ENCODE measurements around the gene NDUFS3.

The NDUFS3 gene

GRCh38 chr11:47592251-47592650 lies 13.4 kb downstream of the NDUFS3 start:
- no peak for DNase-seq

GRCh38 chr11:47592970-47593369 lies 14.1 kb downstream of the NDUFS3 start:
- DNase-seq = no peak

- DNase-seq = no peak
Measured at GRCh38 chr11:47593492-47593933, 14.6 kb downstream of the NDUFS3 start.

GRCh38 chr11:47593934-47594855 lies 15.3 kb downstream of the NDUFS3 start, which contains the start of gene C1QTNF4:
TSS of gene C1QTNF4 (minus strand) at chr11:47594411. CDS start at chr11:47590810, 3,601 bp downstream.
- DNase-seq = no peak

- no peak for DNase-seq
Measured at GRCh38 chr11:47595029-47595428, 16.2 kb downstream of the NDUFS3 start.

- DNase-seq = no peak
Measured at GRCh38 chr11:47595967-47596366, 17.1 kb downstream of the NDUFS3 start.

GRCh38 chr11:47599902-47600301 lies 21.0 kb downstream of the NDUFS3 start:
- DNase-seq = no peak

GRCh38 chr11:47603295-47603694 lies 24.4 kb downstream of the NDUFS3 start:
- no peak for DNase-seq

- no peak for DNase-seq
Measured at GRCh38 chr11:47605921-47606320, 27.0 kb downstream of the NDUFS3 start.

- DNase-seq = no peak
Measured at GRCh38 chr11:47606731-47607130, 27.9 kb downstream of the NDUFS3 start.

GRCh38 chr11:47607380-47607779 lies 28.5 kb downstream of the NDUFS3 start:
- DNase-seq = no peak

GRCh38 chr11:47609675-47610074 lies 30.8 kb downstream of the NDUFS3 start:
- DNase-seq = no peak

- no peak for DNase-seq
Measured at GRCh38 chr11:47611348-47611794, 32.5 kb downstream of the NDUFS3 start.

- no peak for DNase-seq
Measured at GRCh38 chr11:47615249-47615648, 36.4 kb downstream of the NDUFS3 start.

GRCh38 chr11:47616726-47617416 lies 38.0 kb downstream of the NDUFS3 start:
- no peak for DNase-seq

GRCh38 chr11:47617417-47617809 lies 38.5 kb downstream of the NDUFS3 start:
- no peak for DNase-seq

GRCh38 chr11:47620836-47621378 lies 42.0 kb downstream of the NDUFS3 start:
- DNase-seq = no peak

- no peak for DNase-seq
Measured at GRCh38 chr11:47626234-47626633, 47.4 kb downstream of the NDUFS3 start.

GRCh38 chr11:47628026-47628425 lies 49.2 kb downstream of the NDUFS3 start:
- no peak for DNase-seq

- no peak for DNase-seq
Measured at GRCh38 chr11:47631473-47631872, 52.6 kb downstream of the NDUFS3 start.
